ENCODE measurements around the gene CASP5.
"Not testable (repeated sequence)": the region's sequence is repeated elsewhere in the genome, so short reads cannot be mapped to it uniquely, and the experiment has no call there.

The CASP5 gene

GRCh38 chr11:105044557-105045524 lies 21.9 kb upstream of the CASP5 start, which contains the start of gene CARD16:
Gene CARD16 (minus strand): TSS chr11:105045335. CDS start chr11:105045297, 38 bp downstream.
- Mint-ChIP-seq H3K36me3 (peaks cover 7 to 16% of the 10 kb centered on the region in 2 donors), H3K4me1 (peaks cover 26 to 46% of the 10 kb centered on the region in 2 donors), H3K27ac (peak within 1 kb of the TSS; percentile 97), H3K4me3 (peak within 1 kb of the TSS; percentile 88 to 93)
- H3K27me3 Mint-ChIP-seq, H3K9me3 Mint-ChIP-seq: not testable (repeated sequence)
- ATAC-seq (replicated peaks): peak; percentile 96 to 98
- DNase-seq: peak; percentile 23

GRCh38 chr11:105042178-105042577 lies 19.2 kb upstream of the CASP5 start:
- H3K36me3 Mint-ChIP-seq: peaks cover 14 to 37% of the 10 kb centered on the region in 2 donors
- no peak overlapping the region for H3K27ac Mint-ChIP-seq
- peaks cover 3 to 4% of the 10 kb centered on the region in 2 donors for H3K9me3 Mint-ChIP-seq
- DNase-seq: no peak
- peaks cover 34 to 53% of the 10 kb centered on the region in 2 donors for H3K4me1 Mint-ChIP-seq
- ATAC-seq (replicated peaks): no peak
- H3K4me3 Mint-ChIP-seq: no peak overlapping the region
- H3K27me3 Mint-ChIP-seq: no peaks in the 10 kb centered on the region

- DNase-seq (no peak), ATAC-seq (replicated peaks) (no peak)
- Mint-ChIP-seq H3K27me3 (no peaks in the 10 kb centered on the region), H3K9me3 (peaks cover 3 to 4% of the 10 kb centered on the region in 2 donors), H3K27ac (no peak overlapping the region), H3K36me3 (peaks cover 14 to 41% of the 10 kb centered on the region in 2 donors), H3K4me3 (no peak overlapping the region), H3K4me1 (peaks cover 38 to 56% of the 10 kb centered on the region in 2 donors)
These were observed 17.7 kb upstream of the CASP5 start for GRCh38 chr11:105040703-105041102.

- H3K27ac Mint-ChIP-seq: peak within 1 kb of the TSS; percentile 95
- peaks cover 3 to 4% of the 10 kb centered on the region in 2 donors for H3K9me3 Mint-ChIP-seq
- H3K27me3 Mint-ChIP-seq: no peaks in the 10 kb centered on the region
- peak within 1 kb of the TSS; percentile 84 to 93 for H3K4me3 Mint-ChIP-seq
- DNase-seq (peak; percentile 18), ATAC-seq (replicated peaks) (peak; percentile 87 to 89)
- peaks cover 36 to 45% of the 10 kb centered on the region in 2 donors for H3K4me1 Mint-ChIP-seq
- H3K36me3 Mint-ChIP-seq: peaks cover 10 to 35% of the 10 kb centered on the region in 2 donors
These were observed 12.0 kb upstream of the CASP5 start, which contains the start of gene CASP1 for GRCh38 chr11:105034813-105035620. Gene CASP1 (minus strand): TSS chr11:105035144. CDS start chr11:105035113, 31 bp downstream.

- peak in 1 of 2 donors; percentile 13 for ATAC-seq (replicated peaks)
- H3K4me3 Mint-ChIP-seq: peak overlapping the region; percentile 84 to 93
- H3K36me3 Mint-ChIP-seq: peaks cover 10 to 33% of the 10 kb centered on the region in 2 donors
- H3K4me1 Mint-ChIP-seq: peaks cover 35 to 45% of the 10 kb centered on the region in 2 donors
- not testable (repeated sequence) for H3K27me3 Mint-ChIP-seq, H3K9me3 Mint-ChIP-seq, DNase-seq
- peak overlapping the region; percentile 95 for H3K27ac Mint-ChIP-seq
These were observed 11.4 kb upstream of the CASP5 start for GRCh38 chr11:105034388-105034787.

- H3K27ac Mint-ChIP-seq: no peak overlapping the region
- peaks cover 3 to 4% of the 10 kb centered on the region in 2 donors for H3K9me3 Mint-ChIP-seq
- ATAC-seq (replicated peaks) (peak in 1 of 2 donors; percentile 39), DNase-seq (no peak)
- H3K27me3 Mint-ChIP-seq: no peaks in the 10 kb centered on the region
- peaks cover 16 to 35% of the 10 kb centered on the region in 2 donors for H3K36me3 Mint-ChIP-seq
- peaks cover 35 to 45% of the 10 kb centered on the region in 2 donors for H3K4me1 Mint-ChIP-seq
- peak overlapping the region; percentile 84 to 93 for H3K4me3 Mint-ChIP-seq
These were observed 10.8 kb upstream of the CASP5 start for GRCh38 chr11:105033781-105034180.

- Mint-ChIP-seq H3K27me3 (no peaks in the 10 kb centered on the region), H3K27ac (peak overlapping the region; percentile 77), H3K36me3 (peaks cover 15 to 34% of the 10 kb centered on the region in 2 donors), H3K4me1 (peaks cover 32 to 42% of the 10 kb centered on the region in 2 donors), H3K9me3 (peaks cover 2 to 4% of the 10 kb centered on the region in 2 donors), H3K4me3 (peak overlapping the region; percentile 84 to 93)
- DNase-seq: no peak
- peak in 1 of 2 donors; percentile 20 for ATAC-seq (replicated peaks)
These were observed 10.4 kb upstream of the CASP5 start for GRCh38 chr11:105033343-105033742.

GRCh38 chr11:105032495-105032894 lies 9.5 kb upstream of the CASP5 start:
- no peak for ATAC-seq (replicated peaks)
- Mint-ChIP-seq H3K36me3 (peaks cover 15 to 25% of the 10 kb centered on the region in 2 donors), H3K4me1 (peaks cover 31 to 42% of the 10 kb centered on the region in 2 donors)

GRCh38 chr11:105027678-105028077 lies 4.7 kb upstream of the CASP5 start:
- Mint-ChIP-seq H3K9me3 (no peaks in the 10 kb centered on the region), H3K4me3 (peak overlapping the region; percentile 15 to 65), H3K36me3 (peaks cover 24 to 32% of the 10 kb centered on the region in 2 donors), H3K27ac (no peak overlapping the region), H3K27me3 (no peaks in the 10 kb centered on the region), H3K4me1 (peaks cover 19 to 32% of the 10 kb centered on the region in 2 donors)
- ATAC-seq (replicated peaks) (no peak), DNase-seq (no peak)

More at GRCh38 chr11:105032495-105032894, 9.5 kb upstream of the CASP5 start:
- H3K27ac Mint-ChIP-seq: no peak overlapping the region
- no peaks in the 10 kb centered on the region for H3K9me3 Mint-ChIP-seq
- DNase-seq: no peak
- peak overlapping the region; percentile 2 to 40 for H3K4me3 Mint-ChIP-seq
- H3K27me3 Mint-ChIP-seq: no peaks in the 10 kb centered on the region

- Mint-ChIP-seq H3K36me3 (peaks cover 20 to 21% of the 10 kb centered on the region in 2 donors), H3K4me3 (no peak overlapping the region), H3K9me3 (peaks cover 0 to 2% of the 10 kb centered on the region in 2 donors), H3K27ac (peak overlapping the region; percentile 15), H3K4me1 (peaks cover 20 to 33% of the 10 kb centered on the region in 2 donors), H3K27me3 (no peaks in the 10 kb centered on the region)
- DNase-seq (no peak), ATAC-seq (replicated peaks) (no peak)
These were observed 1.4 kb upstream of the CASP5 start for GRCh38 chr11:105024394-105024793.

GRCh38 chr11:105022527-105022926 lies 441 bp downstream of the CASP5 start:
- DNase-seq (no peak), ATAC-seq (replicated peaks) (no peak)
- H3K4me1 Mint-ChIP-seq: peaks cover 16 to 28% of the 10 kb centered on the region in 2 donors
- no peak overlapping the region for H3K4me3 Mint-ChIP-seq
- no peaks in the 10 kb centered on the region for H3K27me3 Mint-ChIP-seq
- peaks cover 0 to 2% of the 10 kb centered on the region in 2 donors for H3K9me3 Mint-ChIP-seq
- H3K36me3 Mint-ChIP-seq: peaks cover 9 to 12% of the 10 kb centered on the region in 2 donors
- no peak overlapping the region for H3K27ac Mint-ChIP-seq

GRCh38 chr11:105007463-105007862 lies 15.5 kb downstream of the CASP5 start:
- Mint-ChIP-seq H3K4me1 (no peaks in the 10 kb centered on the region), H3K9me3 (no peaks in the 10 kb centered on the region), H3K4me3 (no peak overlapping the region), H3K27ac (no peak overlapping the region), H3K27me3 (no peaks in the 10 kb centered on the region), H3K36me3 (no peaks in the 10 kb centered on the region)
- no peak for ATAC-seq (replicated peaks)
- DNase-seq: no peak

GRCh38 chr11:105005451-105005845 lies 17.5 kb downstream of the CASP5 start:
- H3K9me3 Mint-ChIP-seq: no peaks in the 10 kb centered on the region
- no peak overlapping the region for H3K4me3 Mint-ChIP-seq
- DNase-seq (no peak), ATAC-seq (replicated peaks) (no peak)
- H3K27ac Mint-ChIP-seq: no peak overlapping the region
- peaks cover 4 to 5% of the 10 kb centered on the region in 2 donors for H3K4me1 Mint-ChIP-seq
- no peaks in the 10 kb centered on the region for H3K36me3 Mint-ChIP-seq
- H3K27me3 Mint-ChIP-seq: no peaks in the 10 kb centered on the region

- no peak overlapping the region for H3K4me3 Mint-ChIP-seq
- H3K27me3 Mint-ChIP-seq: no peaks in the 10 kb centered on the region
- no peak overlapping the region for H3K27ac Mint-ChIP-seq
- H3K4me1 Mint-ChIP-seq: peaks cover 4 to 6% of the 10 kb centered on the region in 2 donors
- H3K9me3 Mint-ChIP-seq: no peaks in the 10 kb centered on the region
- ATAC-seq (replicated peaks) (no peak), DNase-seq (no peak)
- H3K36me3 Mint-ChIP-seq: no peaks in the 10 kb centered on the region
These were observed 18.9 kb downstream of the CASP5 start for GRCh38 chr11:105004021-105004420.

All from stimulated activated naive B cell treated with anti-CD40 and anti-IgM and Interleukin-4, amounts not matched to agents 10 μg/mL and 1 μg/mL and 100 μg/mL, for 72 hours (primary cell).